ENCODE measurements around the gene MID2.

- TF ChIP-seq, protein P1, sequence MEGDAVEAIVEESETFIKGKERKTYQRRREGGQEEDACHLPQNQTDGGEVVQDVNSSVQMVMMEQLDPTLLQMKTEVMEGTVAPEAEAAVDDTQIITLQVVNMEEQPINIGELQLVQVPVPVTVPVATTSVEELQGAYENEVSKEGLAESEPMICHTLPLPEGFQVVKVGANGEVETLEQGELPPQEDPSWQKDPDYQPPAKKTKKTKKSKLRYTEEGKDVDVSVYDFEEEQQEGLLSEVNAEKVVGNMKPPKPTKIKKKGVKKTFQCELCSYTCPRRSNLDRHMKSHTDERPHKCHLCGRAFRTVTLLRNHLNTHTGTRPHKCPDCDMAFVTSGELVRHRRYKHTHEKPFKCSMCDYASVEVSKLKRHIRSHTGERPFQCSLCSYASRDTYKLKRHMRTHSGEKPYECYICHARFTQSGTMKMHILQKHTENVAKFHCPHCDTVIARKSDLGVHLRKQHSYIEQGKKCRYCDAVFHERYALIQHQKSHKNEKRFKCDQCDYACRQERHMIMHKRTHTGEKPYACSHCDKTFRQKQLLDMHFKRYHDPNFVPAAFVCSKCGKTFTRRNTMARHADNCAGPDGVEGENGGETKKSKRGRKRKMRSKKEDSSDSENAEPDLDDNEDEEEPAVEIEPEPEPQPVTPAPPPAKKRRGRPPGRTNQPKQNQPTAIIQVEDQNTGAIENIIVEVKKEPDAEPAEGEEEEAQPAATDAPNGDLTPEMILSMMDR (conservative IDR thresholded peaks at IDR 0.05 in 1 of 2, IDR thresholded peaks at IDR 0.05 in 1 of 2; ENCODE audit: low read depth in 1 of 2, low read length in 2 of 2) = no peak
- TF ChIP-seq EZH2 (IDR thresholded peaks at IDR 0.05; ENCODE audit: low read length, missing control alignments) = no peak
These were observed 25.5 kb downstream of the MID2 start for GRCh38 chrX:107851215-107851614.

Data from fibroblast of lung (primary cell).